NCI-H524 treated with DMSO at 0.1 percent for 48 hours (cell line): ENCODE data around the gene DNAAF5.
A peak's percentile ranks its signal among the peaks of the same experiment; 100 is the strongest.
"Not testable (repeated sequence)": the region's sequence is repeated elsewhere in the genome, so short reads cannot be mapped to it uniquely, and the experiment has no call there.

Experiments used
- DNase-seq: peaks from one replicate; lab custom pipeline; 2025; lab: John Stamatoyannopoulos, UW

Gene DNAAF5

DNA sequence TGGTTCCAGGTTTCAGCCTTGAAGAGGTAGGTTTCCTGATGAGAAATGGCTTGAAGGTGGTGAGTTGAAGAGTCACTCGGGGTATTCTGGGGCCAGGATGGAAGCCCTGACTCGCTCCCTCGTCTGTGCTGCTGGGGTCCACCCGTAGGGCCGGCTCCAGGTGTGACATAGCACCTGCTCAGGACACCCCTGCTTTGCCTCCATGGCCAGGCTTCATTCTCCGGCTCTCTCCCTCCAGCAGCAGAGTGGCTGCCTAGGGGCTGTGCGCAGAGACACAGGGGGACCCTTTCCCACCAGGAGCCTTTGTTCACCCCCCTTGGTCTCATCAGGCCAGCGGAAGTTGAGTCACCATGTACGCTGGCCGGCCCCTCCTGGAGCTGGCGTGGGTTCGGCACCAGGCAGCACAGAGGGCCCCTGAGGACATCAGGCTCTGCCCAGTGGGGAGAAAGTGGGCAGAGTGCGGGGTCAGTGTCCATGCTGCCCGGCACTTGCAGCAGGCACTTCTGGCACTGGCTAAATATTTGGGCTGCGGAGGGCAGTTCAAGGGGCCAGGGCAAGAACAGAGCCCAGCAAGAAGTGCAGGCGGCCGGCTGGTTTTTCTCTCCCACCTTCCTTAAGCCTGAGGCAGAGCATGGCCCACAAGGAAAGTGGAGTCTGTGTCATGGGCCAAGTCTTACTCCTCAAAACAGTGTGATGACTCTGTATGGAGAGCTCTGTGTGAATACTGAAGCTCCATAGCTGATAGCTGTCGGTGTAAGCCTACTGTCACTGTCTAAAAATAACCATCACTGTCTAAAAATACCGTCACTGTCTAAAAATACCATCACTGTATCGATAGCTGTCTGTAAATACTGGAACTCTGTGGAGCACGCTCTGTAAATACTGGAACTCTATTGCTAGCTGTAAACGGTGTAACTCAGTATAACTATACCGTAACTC, 4.3 kb downstream of the DNAAF5 start:
- DNase-seq = no peak

GRCh38 chr7:731440-732085, 5.1 kb downstream of the DNAAF5 start:
- no peak for DNase-seq

GRCh38 chr7:732094-732541, 5.6 kb downstream of the DNAAF5 start:
- peak; percentile 27 for DNase-seq

GRCh38 chr7:732556-732955, 6.1 kb downstream of the DNAAF5 start:
- DNase-seq = no peak

- DNase-seq = no peak
Measured at GRCh38 chr7:734214-734613, 7.7 kb downstream of the DNAAF5 start.

DNA sequence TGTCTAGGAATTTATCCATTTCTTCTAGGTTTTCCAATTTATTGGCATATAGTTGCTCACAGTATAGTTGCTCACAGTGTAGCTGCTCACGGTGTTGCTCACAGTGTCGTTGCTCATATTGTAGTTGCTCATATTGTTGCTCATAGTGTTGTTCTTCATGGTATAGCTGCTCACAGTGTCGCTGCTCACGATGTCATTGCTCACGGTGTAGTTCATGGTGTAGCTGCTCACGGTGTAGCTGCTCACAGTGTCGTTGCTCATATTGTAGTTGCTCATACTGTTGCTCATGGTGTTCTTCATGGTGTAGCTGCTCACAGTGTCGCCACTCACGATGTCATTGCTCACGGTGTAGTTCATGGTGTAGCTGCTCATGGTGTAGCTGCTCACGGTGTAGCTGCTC, 8.3 kb downstream of the DNAAF5 start:
- no peak for DNase-seq

- no peak for DNase-seq
Measured at GRCh38 chr7:738241-738640, 11.7 kb downstream of the DNAAF5 start.

GRCh38 chr7:738723-739454, 12.4 kb downstream of the DNAAF5 start:
- DNase-seq = no peak

GRCh38 chr7:739455-739982, 13.0 kb downstream of the DNAAF5 start:
- DNase-seq = no peak

- no peak for DNase-seq
Measured at GRCh38 chr7:739983-740942, 13.8 kb downstream of the DNAAF5 start.

DNA sequence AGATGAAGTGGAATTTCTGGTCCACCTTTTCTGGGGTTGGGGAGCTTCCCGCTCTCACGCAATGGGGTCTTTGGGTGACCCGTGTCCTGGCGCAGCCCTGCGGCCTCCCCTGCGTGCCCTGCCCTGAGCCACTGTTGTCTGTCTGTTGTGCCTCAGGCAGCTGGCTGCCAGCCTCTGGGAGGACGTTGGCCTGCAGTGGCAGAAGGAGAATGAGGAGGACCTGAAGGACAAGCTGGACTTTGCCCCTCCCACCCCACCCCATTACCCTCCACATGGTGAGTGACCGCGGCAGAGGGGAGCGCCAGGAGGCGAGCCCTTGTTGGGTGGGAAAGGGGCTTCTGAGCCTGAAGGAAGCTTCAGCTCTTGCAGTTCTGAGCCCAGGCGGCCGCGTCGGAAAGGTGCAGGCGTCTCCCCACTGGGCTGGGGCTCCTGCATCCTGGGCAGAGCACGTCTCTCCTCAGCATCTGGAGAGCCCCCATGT, 14.7 kb downstream of the DNAAF5 start:
- no peak for DNase-seq

GRCh38 chr7:741850-742249, 15.4 kb downstream of the DNAAF5 start:
- no peak for DNase-seq

DNA sequence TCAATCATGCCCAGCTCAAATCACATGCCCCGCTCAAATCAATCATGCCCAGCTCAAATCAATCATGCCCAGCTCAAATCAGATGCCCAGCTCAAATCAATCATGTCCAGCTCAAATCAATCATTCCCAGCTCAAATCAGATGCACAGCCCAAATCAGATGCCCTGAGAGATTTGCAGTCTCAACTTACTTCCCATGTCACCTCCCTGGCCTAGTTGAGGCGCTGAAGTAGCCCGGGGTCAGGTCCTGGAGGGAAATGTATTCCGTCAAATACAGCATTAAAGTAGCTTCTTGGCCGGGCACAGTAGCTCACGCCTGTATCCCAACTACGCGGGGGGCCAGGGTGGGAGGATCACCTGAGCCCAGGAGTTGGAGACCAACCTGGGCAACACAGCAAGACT, 16.3 kb downstream of the DNAAF5 start:
- DNase-seq = no peak

- not testable (repeated sequence) for DNase-seq
Measured at GRCh38 chr7:743341-744127, 17.0 kb downstream of the DNAAF5 start.

DNA sequence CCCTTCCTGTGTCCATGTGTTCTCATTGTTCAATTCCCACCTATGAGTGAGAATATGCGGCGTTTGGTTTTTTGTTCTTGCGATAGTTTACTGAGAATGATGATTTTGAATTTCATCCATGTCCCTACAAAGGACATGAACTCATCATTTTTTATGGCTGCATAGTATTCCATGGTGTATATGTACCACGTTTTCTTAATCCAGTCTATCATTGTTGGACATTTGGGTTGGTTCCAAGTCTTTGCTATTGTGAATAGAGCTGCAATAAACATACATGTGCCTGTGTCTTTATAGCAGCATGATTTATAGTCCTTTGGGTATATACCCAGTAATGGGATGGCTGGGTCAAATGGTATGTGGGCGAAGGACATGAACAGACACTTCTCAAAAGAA, 17.6 kb downstream of the DNAAF5 start:
- DNase-seq = not testable (repeated sequence)

DNA sequence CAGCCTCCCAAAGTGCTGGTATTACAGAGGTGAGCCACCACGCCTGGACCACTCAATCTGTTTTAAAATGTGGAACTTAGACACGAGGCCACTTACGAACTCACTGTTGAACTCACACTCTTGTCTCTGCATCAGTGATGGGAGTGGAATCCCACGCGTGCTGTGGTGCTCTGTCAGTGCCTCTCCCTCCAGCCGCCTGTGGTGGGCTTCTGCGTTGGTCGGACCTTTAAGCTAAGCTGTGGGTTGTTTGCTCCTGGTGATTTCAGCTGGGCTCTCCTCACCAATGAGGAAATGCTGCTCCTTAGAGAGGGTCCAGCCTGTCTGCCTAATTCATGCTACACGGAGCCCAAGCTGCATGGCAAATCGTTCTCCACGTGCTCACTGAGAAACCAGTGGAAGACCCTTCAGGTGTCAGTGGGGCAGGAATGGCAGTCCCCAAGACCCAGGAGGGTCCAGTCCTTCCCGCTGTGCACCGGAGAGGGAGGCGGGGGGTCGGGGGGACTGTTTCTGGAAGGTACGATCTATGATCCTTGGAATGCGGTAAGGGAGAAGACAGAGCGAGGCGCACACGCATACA, 18.4 kb downstream of the DNAAF5 start:
- DNase-seq = no peak

DNA sequence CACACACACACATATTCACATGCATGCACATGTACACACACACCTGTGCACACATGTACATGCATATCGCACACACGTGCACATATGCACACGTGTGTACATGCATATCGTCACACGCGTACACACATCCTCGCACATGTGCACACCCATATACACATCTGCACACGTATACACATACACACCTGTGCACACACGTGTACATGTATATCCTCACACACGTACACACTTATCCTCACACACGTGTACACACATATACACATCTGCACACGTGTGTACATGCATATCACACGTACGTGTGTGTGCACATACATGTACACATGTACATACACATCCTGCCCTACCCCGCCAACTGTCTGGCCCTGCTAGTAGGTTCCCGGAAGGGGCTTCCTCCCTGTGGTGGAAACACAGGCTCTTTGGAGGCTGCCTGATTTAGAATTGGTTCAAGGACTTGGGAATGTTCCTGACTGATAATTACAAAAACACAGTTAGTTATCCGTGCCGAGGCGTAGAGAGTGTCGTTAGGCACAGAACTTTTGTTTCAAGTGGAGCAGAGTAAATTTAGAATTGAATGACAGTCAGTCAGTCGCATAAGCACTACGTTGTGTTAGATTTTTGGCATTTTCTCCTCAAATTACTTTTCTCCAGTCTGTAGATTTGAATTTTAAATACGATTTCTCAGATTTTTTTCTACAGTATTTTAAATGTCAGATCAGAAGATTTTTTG, 19.1 kb downstream of the DNAAF5 start:
- DNase-seq = no peak

DNA sequence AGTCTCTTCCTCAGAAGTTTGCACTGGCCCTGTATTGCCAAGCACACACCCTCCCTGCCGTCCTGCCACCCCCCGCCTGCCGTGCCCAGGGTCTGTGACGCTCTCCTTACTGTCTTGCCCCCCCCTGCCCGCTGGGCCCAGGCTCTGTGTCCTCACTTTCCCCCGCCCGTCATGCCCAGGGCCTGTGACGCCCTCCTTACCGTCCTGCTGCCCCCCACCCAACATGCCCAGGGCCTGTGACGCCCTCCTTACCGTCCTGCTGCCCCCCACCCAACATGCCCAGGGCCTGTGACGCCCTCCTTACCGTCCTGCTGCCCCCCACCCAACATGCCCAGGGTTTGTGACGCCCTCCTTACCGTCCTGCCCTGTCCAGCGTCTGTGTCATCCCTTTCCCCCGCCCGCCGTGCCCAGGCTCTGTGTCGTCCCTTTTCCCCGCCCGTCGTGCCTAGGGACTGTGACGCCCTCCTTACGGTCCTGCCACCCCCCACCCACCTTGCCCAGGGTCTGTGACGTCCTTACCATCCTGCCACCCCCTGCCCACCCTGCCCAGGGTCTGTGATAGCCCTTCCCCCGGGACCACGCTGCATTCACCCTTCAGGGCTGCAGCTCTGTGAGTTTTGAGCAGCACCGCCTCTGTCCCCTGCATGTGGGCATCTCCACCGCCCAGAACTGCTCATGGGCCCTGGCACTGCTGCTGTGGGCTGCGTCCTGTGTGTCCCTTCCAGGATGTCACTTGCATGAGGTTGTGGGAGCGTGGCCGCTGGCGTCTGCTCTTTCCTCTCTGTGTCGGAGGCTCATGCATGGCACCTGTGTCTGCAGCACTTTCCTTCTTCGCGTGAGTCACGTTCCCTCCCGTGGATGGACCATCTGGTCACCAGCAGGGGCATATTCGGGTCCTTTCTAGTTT, 19.9 kb downstream of the DNAAF5 start:
- DNase-seq = no peak
